ENCODE results near the gene CDKN1C. TPM values are rescaled to one million over a fixed set of nuclear protein-coding genes. Genes with fewer than 3 reads are reported as not detected.

The CDKN1C gene
- total and polyA plus RNA-seq, 9 donors = 72.3 to 363 (median 211) TPM

GRCh38 chr11:2874963-2875362, 10.6 kb downstream of the CDKN1C start:
- Histone ChIP-seq H3K36me3 (no peaks in the 10 kb centered on the region), H3K4me1 (ENCODE audit: insufficient read depth) (no peaks in the 10 kb centered on the region), H3K27me3 (no peaks in the 10 kb centered on the region), H3K9me3 (peaks cover 0 to 15% of the 10 kb centered on the region in 2 donors), H3K27ac (no peak overlapping the region), H3K4me3 (no peak overlapping the region)
- intact Hi-C loops (cut with DNase I) = loop anchor here in 1 of 4 donors (5.0 kb wide), 1 partner anchor 38 kb away; no protein-coding TSS in a partner anchor
- WGBS, 3 donors = 91 to 95% (median 95%) methylated on average over 10 of the region's 10 CpGs
- DNase-seq = no peak
- TF ChIP-seq CTCF (IDR thresholded peaks at IDR 0.05) (no peak), EP300 (IDR thresholded peaks at IDR 0.05) (no peak), POLR2A (IDR thresholded peaks at IDR 0.05) (no peak)

- no peak overlapping the region for H3K27ac ChIP-seq
- intact Hi-C loops (cut with DNase I) = no loop called here
- peaks cover 0 to 9% of the 10 kb centered on the region in 2 donors for H3K9me3 ChIP-seq
- DNase-seq = no peak
- WGBS, 3 donors = 69 to 82% (median 81%) methylated on average over 18 to 22 of the region's 22 CpGs
- TF ChIP-seq POLR2A (IDR thresholded peaks at IDR 0.05) (no peak), CTCF (IDR thresholded peaks at IDR 0.05) (no peak), EP300 (IDR thresholded peaks at IDR 0.05) (no peak)
- no peaks in the 10 kb centered on the region for H3K4me1 ChIP-seq (ENCODE audit: insufficient read depth)
- H3K4me3 ChIP-seq = no peak overlapping the region
- H3K36me3 ChIP-seq = no peaks in the 10 kb centered on the region
- no peaks in the 10 kb centered on the region for H3K27me3 ChIP-seq
These were observed 14.4 kb downstream of the CDKN1C start for GRCh38 chr11:2870969-2871680.

GRCh38 chr11:2870460-2870859, 15.1 kb downstream of the CDKN1C start:
- Histone ChIP-seq H3K4me3 (no peak overlapping the region), H3K9me3 (peaks cover 0 to 9% of the 10 kb centered on the region in 2 donors), H3K4me1 (ENCODE audit: insufficient read depth) (no peaks in the 10 kb centered on the region), H3K27me3 (no peaks in the 10 kb centered on the region), H3K27ac (no peak overlapping the region), H3K36me3 (no peaks in the 10 kb centered on the region)
- WGBS, 3 donors = 66 to 85% (median 78%) methylated on average over 17 of the region's 17 CpGs
- DNase-seq = no peak
- intact Hi-C loops (cut with DNase I) = no loop called here
- no peak for TF ChIP-seq EP300 (IDR thresholded peaks at IDR 0.05)
- no peak for TF ChIP-seq POLR2A (IDR thresholded peaks at IDR 0.05)
- no peak for TF ChIP-seq CTCF (IDR thresholded peaks at IDR 0.05)

GRCh38 chr11:2869561-2870427, 15.8 kb downstream of the CDKN1C start:
- no peaks in the 10 kb centered on the region for H3K36me3 ChIP-seq
- H3K27ac ChIP-seq = no peak overlapping the region
- DNase-seq = no peak
- peaks cover 0 to 3% of the 10 kb centered on the region in 2 donors for H3K9me3 ChIP-seq
- no peaks in the 10 kb centered on the region for H3K4me1 ChIP-seq (ENCODE audit: insufficient read depth)
- no peak overlapping the region for H3K4me3 ChIP-seq
- 10 to 42% (median 11%) methylated on average over 14 to 90 of the region's 90 CpGs for WGBS, 3 donors
- no peak for TF ChIP-seq POLR2A (IDR thresholded peaks at IDR 0.05)
- no peak for TF ChIP-seq EP300 (IDR thresholded peaks at IDR 0.05)
- no peak for TF ChIP-seq CTCF (IDR thresholded peaks at IDR 0.05)
- intact Hi-C loops (cut with DNase I) = no loop called here
- H3K27me3 ChIP-seq = no peaks in the 10 kb centered on the region
